Endothelial cell of hepatic sinusoid (primary cell): ENCODE data around the gene ITK.

Experiments used
- in situ Hi-C: cut with HindIII; loops from 2 replicates; pipeline ENCODE4 v1.10.0; 2017; ENCODE audit warnings: low sequenced_read_pairs

The ITK gene

GRCh38 chr5:157273131-157273556 lies 92.5 kb downstream of the ITK start:
- in situ Hi-C loops = no loop called here

- in situ Hi-C loops = no loop called here
These were observed 94.8 kb downstream of the ITK start for GRCh38 chr5:157275403-157275802.

GRCh38 chr5:157278319-157279037 lies 97.8 kb downstream of the ITK start:
- in situ Hi-C loops = no loop called here

- in situ Hi-C loops = no loop called here
These were observed 99.1 kb downstream of the ITK start for GRCh38 chr5:157279605-157280239.

GRCh38 chr5:157280927-157281326 lies 100.3 kb downstream of the ITK start:
- in situ Hi-C loops = no loop called here

GRCh38 chr5:157282150-157282549 lies 101.5 kb downstream of the ITK start:
- in situ Hi-C loops = no loop called here

GRCh38 chr5:157283434-157283833 lies 102.8 kb downstream of the ITK start:
- in situ Hi-C loops = no loop called here

- in situ Hi-C loops = no loop called here
These were observed 104.0 kb downstream of the ITK start for GRCh38 chr5:157284458-157285212.

- in situ Hi-C loops = no loop called here
These were observed 104.8 kb downstream of the ITK start for GRCh38 chr5:157285310-157286035.

GRCh38 chr5:157286761-157287211 lies 106.1 kb downstream of the ITK start:
- in situ Hi-C loops = no loop called here

- in situ Hi-C loops = no loop called here
These were observed 107.9 kb downstream of the ITK start for GRCh38 chr5:157288405-157289163.

- in situ Hi-C loops = no loop called here
These were observed 108.7 kb downstream of the ITK start for GRCh38 chr5:157289164-157289819.

- in situ Hi-C loops = no loop called here
These were observed 109.7 kb downstream of the ITK start for GRCh38 chr5:157290156-157290980.

GRCh38 chr5:157290981-157291711 lies 110.5 kb downstream of the ITK start:
- in situ Hi-C loops = no loop called here

- in situ Hi-C loops = no loop called here
These were observed 112.0 kb downstream of the ITK start for GRCh38 chr5:157292599-157292998.

- in situ Hi-C loops = no loop called here
These were observed 113.9 kb downstream of the ITK start for GRCh38 chr5:157294407-157295091.

- in situ Hi-C loops = no loop called here
These were observed 114.6 kb downstream of the ITK start for GRCh38 chr5:157295247-157295646.

GRCh38 chr5:157300564-157300963 lies 119.9 kb downstream of the ITK start:
- in situ Hi-C loops = no loop called here
